GM03348 (cell line): ENCODE measurements around the gene HOXA7.

Experiments
- DNase-seq: peaks from one replicate; pipeline ENCODE4 v3.0.0; 2012; ENCODE audit warnings: low spot score

HOXA7 gene

DNA sequence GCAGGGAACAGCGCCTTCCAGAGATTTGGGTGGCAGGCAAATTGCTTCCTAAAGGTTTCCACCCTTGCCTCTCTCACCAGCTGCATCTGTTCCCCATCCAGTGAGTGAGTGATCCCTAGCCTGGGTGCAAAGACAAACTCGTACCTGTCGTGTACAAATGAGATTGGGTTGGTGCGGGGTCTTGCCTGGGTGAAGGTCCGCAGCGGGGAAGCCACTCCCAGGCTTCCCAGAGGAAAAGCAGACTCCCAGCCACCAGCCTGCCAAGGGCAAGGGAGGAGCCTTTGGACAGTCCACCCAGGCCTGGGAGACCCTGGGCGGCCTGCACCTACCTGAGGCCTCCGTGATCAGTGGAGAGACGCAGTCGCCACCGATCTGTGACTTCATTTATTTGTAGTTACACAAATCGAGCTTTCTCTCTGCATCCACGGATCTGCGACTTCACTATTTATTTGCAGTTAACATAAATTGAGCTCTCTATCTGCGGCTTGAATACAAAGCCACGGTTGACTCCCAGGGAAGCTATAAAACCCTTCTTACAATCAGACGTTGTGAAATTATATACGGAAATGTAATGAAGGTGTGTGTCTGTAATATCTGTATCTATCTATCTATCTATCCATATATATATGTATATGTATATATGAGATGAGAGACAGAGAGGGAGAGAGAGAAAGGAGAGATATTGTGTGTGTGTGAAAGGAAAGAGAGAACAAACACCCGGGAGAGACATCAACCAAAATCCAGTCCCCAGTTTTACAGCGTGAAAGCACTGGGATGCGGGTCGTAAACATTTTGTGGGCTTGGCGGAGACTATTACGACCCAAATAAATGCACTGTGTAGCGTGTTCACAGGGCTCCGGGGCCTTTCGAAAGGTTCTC is 3.0 kb upstream of the HOXA7 start:
- DNase-seq, result no peak

DNA sequence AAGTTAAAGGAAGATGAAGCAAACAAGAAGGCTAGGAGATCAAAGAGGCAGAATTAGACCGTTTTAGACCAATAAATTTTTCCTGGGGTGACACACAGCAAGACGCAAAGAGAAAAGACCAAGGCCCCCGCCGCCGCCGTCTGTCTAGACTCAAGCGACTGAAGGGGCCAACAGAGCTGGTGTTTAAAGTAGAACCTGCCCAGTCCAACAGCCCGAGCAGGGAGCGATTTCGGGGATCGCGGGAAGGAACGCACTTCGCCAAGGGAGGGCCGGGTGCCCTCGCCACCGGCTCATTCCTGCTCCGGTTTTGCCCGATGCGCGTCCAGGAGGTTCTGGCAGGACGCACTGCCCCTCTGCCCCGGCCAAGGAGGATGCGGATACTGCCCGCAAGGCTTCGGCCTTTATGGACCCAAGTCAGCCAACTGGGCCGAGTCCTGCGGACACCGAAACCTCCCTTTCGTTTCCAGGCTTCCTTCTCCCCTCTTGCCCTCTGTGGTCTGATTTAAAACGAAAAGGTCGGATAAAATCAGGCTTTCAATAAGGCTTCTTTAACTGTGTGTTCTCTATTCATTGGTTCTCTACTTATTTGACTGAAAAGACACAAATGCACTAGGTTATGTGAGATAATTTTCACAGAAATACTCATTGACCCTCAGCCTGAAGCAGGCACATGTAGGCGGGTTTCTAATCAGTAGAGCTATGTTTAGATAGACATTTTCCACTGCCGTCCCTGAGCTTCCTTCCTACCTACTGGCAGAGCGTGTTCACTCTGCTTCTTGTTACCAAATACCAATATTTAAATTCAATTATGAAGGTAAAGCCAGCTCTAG is 2.2 kb upstream of the HOXA7 start:
- DNase-seq, result no peak

DNA sequence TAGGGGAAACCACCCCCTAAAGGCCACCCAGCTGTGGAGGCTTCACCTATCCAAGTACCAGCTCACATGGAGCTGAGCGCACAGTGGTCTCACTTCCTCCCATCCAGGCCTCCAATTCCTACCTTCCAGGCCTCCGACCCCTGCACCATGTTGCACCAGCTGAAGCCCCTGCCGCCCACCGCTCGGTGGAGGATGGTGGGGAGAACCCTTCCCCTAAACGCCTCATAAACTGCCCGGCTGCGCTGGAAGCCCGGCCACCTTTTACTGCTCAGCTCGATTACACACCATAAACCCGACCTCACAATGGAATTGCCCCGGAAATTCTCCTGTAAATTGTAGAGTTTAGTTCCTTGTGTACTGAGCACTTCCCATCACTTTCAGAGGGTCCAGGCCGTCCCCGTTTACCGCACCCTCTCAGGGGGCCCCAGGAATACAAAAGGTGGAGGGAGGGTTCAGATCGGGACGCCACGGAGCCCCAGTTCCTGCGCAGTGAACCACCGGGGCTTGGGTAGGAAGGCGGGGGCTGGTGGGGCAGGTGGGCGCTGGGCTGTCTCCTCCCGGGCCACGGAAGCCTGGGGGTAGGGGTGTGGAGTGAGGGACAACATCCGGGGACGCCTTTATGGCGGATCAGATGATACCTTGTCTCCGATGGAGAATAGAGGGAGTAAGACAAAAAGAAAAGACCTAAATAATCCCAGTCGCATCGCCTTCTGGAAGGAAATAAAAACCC is 1.4 kb upstream of the HOXA7 start:
- DNase-seq, result no peak

DNA sequence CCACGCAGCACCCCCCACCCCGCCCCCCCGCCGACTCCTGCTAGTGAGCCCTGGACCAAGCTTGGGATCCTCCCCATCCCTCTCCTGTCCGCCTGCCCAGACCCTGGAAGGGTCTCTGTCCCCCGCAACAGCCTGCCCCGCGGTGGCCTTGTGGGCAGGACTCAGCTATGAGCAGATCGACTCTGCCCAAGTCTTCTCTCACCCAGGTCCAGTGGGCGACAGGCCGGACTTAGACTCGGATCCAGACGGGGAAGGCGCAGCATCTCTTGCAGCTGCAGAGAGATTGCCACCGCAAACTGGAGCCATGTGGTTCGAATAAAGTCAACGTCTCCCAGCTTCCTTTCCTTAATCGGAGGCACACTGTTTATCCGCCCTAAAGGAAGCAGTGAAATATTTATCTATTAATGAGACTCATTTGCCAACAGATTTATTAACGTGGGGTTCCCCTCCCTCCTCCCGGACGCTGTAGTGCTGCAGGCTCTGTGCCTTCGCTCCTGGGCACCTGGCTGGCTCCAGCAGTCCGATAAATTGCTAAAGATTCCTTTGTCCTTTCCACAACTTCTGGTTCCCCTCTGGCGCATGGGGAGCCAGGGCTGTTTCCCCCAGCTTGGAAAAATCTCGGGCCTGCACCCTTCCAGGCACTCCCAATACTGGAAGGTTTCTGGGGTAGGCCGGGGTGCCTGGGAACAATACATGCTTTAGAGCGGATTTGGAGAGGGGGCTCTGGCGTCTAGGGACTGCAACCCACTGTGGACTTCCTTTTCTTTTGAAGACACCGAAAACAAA is 634 bp upstream of the HOXA7 start:
- no peak for DNase-seq

DNA sequence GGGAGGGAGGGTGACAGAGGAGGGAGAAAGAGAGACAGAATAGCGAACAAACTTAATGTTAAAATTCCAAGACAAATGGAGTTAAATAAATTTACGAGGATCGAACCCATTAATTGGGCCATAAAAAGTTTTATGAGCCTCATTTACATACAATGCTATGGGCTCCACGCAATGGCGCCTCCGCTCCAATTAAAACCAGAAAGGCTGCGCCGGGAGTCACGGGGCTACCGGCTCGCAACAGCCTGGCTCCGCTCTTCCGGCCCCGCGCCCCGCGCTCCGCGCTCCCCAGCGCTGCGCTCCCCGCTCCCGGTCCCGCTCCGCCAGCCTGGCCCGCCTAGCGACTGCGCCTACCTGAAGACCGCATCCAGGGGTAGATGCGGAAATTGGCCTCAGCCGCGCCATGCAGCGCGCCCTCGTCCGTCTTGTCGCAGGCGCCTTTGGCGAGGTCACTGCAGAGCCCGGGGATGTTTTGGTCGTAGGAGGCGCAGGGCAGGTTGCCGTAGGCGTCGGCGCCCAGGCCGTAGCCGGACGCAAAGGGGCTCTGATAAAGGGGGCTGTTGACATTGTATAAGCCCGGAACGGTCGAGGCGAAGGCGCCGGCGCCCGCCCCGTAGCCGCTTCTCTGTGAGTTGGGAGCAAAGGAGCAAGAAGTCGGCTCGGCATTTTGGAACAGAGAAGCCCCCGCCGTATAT is 513 bp downstream of the HOXA7 start:
- DNase-seq, result peak; percentile 57

DNA sequence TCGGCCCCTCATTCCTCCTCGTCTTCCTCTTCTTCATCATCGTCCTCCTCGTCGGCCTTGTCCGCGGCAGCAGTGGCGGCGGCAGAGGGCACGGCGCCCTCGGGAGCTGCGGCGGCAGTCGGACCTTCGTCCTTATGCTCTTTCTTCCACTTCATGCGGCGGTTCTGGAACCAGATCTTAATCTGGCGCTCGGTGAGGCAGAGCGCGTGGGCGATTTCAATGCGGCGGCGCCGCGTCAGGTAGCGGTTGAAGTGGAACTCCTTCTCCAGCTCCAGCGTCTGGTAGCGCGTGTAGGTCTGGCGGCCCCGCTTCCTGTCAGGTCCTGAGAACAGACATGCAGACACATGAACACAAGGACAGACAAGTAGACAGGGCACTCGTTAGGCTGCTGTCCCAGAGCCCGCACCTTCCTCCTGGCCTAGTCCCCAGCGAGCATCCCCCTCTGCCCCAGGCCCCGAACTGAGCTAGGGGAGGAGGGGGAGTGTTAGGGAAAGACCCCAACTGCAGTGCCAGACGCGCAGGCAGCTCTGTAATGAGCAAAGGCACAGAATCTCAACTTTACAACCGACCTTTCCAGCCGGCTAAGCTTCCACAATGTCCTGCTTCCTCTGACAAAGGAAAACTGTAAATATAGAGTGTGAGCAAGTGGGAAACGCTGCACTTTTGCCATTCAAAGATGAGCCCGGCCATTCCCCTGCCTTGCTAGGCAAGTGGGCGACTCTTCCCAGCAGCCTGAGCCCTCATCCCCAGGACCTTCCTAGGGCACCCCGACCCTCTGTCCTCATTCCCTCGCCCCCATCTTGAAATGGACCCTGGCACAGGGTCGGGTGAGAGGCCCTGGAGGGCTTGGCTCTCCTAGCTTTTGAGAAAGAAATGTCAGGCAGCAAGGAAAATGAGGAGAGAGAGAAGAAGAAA is 1.3 kb downstream of the HOXA7 start:
- no peak for DNase-seq

DNA sequence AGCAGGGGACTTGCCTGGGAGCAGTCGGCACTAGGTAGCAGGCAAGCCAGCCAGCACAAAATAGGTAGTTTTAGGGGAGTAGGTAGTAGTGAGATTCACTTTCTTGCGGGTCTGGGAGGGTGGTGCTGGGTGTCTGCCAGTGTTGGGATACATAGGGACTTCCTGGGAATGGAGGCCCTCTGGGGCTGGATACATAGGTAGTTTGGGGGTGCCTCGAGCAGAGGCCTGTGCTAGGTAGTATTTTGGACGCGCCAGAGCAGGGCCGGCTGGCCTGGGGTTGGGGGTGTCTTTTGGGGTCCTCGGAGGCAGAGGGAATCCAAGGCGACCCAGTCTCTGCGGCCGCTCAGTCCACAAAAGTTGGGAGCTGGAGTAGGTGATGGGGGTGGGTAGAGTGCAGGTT is 2.1 kb downstream of the HOXA7 start:
- no peak for DNase-seq

DNA sequence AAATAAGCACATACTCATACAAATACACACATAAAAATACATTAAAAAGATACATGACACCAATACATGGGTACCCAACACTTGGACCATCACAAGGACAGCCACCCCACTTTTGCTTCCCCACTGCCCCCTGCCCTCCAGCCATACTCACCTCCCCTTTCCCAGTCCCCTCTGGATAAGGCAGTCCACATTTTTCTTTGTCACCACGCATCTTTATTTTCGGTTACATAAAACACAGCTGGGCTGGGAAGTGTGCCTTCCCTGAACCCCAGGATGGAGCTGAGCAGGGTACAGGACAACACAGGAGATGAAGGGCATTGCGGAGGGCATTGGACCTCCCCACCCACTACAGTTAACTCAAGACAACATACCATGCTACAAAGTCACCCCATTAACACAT is 2.9 kb downstream of the HOXA7 start:
- no peak for DNase-seq

DNA sequence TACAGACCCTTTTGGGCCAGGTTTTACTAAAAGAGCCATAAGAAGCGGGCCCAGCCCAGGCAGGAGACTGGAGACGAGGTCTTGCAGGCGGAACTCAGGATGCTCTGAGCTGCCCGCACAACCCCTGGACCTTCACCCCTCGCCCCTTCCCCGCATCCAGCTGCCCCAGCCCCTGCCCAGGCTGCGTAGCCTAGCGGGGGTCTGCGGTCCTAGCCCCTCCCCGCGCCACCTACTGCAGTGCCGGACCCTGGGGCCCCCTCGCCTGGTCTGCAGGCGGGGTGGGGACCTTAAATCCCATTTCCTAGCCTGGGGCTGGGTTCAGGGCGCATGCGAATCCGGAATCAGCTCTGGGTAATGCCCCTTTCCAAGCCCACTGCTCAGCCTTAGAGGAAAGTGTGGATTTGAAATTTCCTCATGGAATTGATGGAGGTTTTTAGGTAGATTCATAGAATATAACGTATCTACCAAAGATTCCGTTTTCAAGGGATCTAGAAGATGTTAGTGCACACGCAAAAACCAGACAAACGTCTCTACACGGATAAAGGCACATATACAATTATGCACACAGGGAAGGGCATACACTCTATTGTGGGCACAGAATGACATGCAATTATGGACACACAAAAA is 3.5 kb downstream of the HOXA7 start:
- DNase-seq, result no peak

DNA sequence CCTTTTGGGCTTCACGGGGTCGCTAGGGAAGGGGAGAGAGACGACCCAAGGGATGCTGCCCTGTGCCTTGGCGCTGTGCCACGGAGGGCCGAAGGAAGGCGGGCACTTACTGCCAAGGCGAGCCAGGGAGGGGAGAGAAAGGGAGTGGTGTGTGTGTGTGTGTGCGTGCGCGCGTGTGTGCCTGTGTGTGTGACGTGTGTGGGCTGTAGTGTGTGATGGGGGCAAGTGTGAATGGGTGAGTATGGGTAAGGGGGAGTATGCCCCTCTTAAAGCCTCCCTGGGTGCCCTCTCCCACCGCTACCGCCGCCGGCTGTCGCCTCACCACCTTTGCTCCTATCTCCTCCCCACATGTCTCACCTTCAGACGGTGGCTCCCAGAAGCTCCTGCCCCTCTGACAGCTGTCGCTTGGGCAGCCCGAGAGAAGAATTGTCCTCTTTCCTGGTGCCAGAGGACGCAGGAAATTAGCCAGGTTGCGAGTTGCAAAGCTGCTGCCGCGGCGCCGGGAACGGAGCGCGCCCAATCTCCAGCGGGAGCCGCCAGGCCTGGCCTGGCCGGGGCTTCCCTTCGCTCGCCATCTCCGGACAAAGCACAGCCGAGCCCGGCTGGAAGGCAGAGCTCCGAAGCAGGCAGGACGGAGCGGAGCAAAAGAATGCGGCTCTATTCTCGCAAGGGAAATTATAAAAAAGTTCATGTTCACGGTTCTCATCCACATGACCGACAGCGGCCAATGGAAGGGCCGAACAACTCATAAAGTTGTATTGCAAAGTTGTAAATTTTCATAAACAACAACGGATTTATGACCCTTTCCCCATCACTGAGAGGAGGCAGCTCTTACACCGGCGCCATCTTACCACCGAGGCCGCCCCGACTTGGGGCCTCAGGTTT is 4.3 kb downstream of the HOXA7 start, which contains the start of gene HOXA3:
TSS of gene HOXA3 (minus strand) at position 653 of the 885 bp plus-strand sequence. CDS start 41,943 bp downstream, outside the sequence.
- DNase-seq, result peak; percentile 78

DNA sequence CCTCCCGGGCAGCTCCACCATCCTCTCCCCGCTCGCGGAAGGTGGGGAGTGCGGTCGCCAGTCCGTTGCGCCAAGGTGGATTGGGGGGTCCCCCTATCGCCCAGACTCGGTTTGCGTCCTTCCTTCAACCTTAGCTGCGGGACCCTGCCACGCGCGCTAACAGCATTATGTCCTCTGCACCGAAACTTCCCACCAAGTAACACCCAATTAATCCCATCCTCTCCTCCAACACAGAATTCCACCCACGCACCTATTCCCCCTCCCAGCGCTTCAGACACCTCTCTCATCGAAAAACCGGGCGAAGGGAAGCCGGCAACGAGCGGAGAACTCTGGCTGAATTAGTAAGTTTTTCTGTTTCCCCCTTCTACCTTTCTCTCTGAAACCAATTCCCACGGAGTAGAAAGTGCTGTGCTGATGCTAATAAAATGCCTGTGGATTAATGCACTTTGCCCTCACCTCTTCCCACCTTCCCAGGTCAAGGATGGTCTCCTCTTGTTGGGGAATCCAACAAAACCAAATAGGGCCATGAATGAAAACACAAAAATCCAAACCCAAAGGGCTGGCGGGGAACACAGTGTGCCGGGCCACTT is 5.0 kb downstream of the HOXA7 start:
- DNase-seq, result no peak

DNA sequence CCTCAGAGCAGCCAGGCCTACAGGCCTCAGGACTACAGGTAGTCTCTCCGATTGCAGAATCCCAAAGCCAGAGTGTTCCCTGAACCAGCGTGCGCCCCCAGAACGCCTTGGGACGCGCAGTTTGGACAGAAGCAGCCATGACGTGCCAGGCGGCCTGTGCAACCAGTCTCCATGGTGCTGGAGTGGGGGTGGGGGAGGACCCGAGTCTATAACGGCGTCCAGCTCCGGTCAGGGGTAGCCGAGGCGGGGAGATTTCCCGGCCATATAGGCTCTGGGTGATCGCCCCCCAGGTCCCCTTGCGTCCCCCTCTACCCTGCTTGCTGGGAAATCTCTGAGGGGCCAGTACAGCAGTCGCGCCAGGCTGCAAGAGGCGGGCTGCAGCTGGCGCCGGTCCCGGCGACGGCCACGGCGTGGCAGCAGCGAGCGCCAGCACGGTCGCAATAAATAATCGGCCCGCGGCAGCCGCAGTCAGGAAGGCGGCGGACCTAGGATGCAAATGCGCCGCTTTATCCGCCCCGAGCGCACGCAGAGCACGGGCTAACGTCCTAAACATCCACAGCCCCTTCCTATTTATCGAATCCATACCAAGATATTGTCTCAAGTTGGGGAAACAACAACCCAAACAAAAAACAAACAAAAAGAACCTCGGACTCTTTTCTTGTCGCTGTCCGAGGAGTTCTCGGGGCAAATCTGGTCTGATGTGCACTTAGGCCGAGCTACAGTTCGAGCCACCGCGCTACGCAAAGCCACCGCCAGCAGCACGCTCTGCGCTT is 5.7 kb downstream of the HOXA7 start:
- peak; percentile 91 for DNase-seq

DNA sequence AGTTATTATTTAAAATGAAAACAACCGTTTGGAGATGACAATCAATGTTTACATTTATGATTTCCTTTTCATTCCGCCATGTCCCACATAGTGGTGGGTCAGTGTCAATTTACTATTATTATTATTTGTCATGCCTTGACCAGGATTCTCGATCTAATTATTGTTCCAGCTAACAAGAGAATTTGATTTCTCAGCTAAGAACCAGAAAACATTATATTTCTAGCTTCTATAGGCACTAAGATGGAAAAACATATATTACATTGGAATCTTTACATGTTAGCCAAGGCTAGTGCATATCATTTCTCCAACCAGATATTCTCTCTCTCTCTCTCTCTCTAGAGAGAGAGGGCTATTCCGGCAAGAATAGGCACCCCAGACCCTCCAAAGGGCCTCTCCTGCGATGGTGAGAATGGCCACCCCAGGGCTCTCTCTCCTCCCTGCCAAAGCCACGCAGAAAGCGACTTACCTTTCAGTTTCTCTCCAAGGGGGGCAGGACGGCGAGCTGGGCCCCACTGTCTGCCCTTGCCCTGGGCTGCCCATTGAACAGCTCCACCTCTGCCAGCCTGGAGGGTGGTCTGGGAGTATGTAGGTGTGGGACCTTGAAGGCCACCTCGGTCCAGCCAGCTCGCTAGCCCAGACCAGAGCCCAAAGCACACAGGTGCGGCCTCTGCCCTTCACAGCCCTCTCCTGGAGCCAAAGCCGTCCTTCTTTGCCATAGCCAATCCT is 6.5 kb downstream of the HOXA7 start:
- DNase-seq, result no peak

DNA sequence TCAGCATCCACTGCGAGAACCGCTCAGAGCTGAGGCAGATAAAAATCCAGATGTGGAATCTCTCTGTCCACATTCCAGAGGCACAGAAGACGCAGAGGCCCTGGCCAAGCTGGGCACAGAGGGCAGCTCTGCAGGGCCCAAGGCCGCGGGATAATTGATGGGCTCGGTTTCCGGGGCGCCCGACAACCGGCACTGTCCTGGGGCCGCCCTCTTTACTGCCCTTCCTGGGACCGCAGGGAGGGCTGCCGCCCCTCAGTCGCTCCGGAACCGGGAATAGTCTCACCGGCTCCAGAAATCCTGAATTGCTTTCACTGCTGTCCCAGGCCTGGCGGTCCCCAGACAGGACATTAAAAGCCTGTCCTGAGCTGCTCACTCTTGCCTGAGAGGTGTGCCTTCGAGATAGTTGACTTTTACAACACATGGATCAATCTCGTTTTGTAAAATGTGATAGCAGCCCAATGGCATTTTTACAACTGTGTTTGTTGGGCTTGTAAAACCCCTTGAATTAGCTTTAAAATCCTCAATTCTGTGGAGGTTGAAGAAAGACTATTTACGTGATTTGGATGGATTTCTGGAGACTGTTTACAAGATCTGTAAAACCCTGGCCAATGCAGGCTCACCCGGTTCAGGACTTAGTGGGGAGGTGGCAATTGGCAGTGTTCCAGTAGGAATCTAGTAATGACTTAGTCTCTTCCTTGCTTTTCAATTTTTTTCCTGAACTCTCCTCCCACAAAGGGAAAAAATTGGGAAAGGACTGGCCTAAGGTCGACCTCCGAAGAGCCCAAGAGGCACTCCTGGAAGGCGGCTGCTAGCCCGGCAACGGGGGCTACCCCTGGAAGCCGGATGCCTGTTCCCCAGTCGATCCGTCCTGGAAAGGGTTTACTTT is 7.5 kb downstream of the HOXA7 start:
- peak; percentile 42 for DNase-seq

DNA sequence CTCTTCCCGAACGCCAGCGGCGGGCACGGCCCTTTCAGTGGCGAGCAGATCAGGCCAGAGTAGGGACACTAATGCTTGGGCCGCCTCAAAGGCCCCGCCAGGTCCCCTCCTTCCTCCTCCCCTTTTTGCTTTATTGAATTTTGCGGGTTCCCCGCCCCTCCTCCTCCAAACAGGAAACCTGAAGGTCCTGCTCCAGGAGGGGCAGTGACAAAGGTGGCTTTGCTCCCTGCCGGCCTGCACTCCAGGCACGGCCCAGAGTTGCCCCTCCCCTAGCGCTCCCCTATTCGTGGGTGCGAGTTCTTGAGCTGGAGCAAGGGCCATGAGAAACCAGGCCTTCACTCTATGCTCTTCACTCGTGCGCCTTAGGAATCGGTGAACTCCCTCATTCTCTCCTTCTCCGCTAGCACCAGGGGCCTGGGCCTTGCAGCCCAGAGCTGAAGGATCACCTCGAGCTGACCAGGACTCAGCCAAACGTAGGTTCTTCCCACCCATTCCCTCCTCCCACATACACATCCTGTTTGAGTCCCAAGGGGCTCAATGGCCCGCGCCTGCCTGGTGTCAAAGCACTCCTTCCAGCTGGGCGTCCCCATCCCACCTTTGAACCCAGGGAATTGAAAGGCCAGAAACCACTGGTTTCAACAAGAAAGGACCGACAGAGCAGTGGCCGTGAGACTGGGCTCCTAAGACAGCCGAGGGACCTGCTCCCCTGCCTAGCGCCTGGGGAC is 8.3 kb downstream of the HOXA7 start:
- DNase-seq, result peak; percentile 54
